ENCODE results near the gene COPE.
"Not testable (repeated sequence)": the region's sequence is repeated elsewhere in the genome, so short reads cannot be mapped to it uniquely, and the experiment has no call there.

COPE gene

GRCh38 chr19:18919086-18919899, at the start of gene COPE, which contains the start of gene DDX49:
TSS of gene COPE (minus strand) at chr19:18919387. CDS start at chr19:18919348, 39 bp downstream.
TSS of gene DDX49 (plus strand) at chr19:18919715. CDS start at chr19:18919742, 27 bp downstream.
- peak; percentile 84 to 95 (median 93) for DNase-seq (ENCODE audit: low read depth in 3 of 3)

- DNase-seq (ENCODE audit: low read depth in 3 of 3): no peak
Measured at GRCh38 chr19:18967358-18968146, 48.4 kb upstream of the COPE start.

- no peak for DNase-seq (ENCODE audit: low read depth in 3 of 3)
Measured at GRCh38 chr19:18966307-18966706, 47.1 kb upstream of the COPE start.

GRCh38 chr19:18964121-18964520, 44.9 kb upstream of the COPE start:
- DNase-seq (ENCODE audit: low read depth in 3 of 3): no peak

GRCh38 chr19:18961767-18962620, 42.8 kb upstream of the COPE start:
- no peak for DNase-seq (ENCODE audit: low read depth in 3 of 3)

GRCh38 chr19:18960370-18960769, 41.2 kb upstream of the COPE start:
- DNase-seq (ENCODE audit: low read depth in 3 of 3): no peak

- DNase-seq (ENCODE audit: low read depth in 3 of 3): no peak
Measured at GRCh38 chr19:18955042-18955441, 35.9 kb upstream of the COPE start.

GRCh38 chr19:18954094-18954493, 34.9 kb upstream of the COPE start:
- DNase-seq (ENCODE audit: low read depth in 3 of 3): no peak

GRCh38 chr19:18952364-18953003, 33.3 kb upstream of the COPE start:
- not testable (repeated sequence) for DNase-seq (ENCODE audit: low read depth in 3 of 3)

GRCh38 chr19:18951721-18952281, 32.6 kb upstream of the COPE start:
- no peak for DNase-seq (ENCODE audit: low read depth in 3 of 3)

- DNase-seq (ENCODE audit: low read depth in 3 of 3): no peak
Measured at GRCh38 chr19:18949858-18950257, 30.7 kb upstream of the COPE start.

- no peak for DNase-seq (ENCODE audit: low read depth in 3 of 3)
Measured at GRCh38 chr19:18948976-18949356, 29.8 kb upstream of the COPE start.

- no peak for DNase-seq (ENCODE audit: low read depth in 3 of 3)
Measured at GRCh38 chr19:18948075-18948975, 29.1 kb upstream of the COPE start.

- no peak for DNase-seq (ENCODE audit: low read depth in 3 of 3)
Measured at GRCh38 chr19:18946918-18947317, 27.7 kb upstream of the COPE start.

- DNase-seq (ENCODE audit: low read depth in 3 of 3): no peak
Measured at GRCh38 chr19:18946335-18946734, 27.1 kb upstream of the COPE start.

- DNase-seq (ENCODE audit: low read depth in 3 of 3): no peak
Measured at GRCh38 chr19:18945297-18945696, 26.1 kb upstream of the COPE start.

GRCh38 chr19:18943465-18943864, 24.3 kb upstream of the COPE start:
- DNase-seq (ENCODE audit: low read depth in 3 of 3): no peak

GRCh38 chr19:18942692-18943091, 23.5 kb upstream of the COPE start:
- DNase-seq (ENCODE audit: low read depth in 3 of 3): no peak

- DNase-seq (ENCODE audit: low read depth in 3 of 3): no peak
Measured at GRCh38 chr19:18941628-18942354, 22.6 kb upstream of the COPE start.
